OCI-M1 (cell line): Measurements from ENCODE around the gene NDUFS1.
"Not testable (repeated sequence)": the region's sequence is repeated elsewhere in the genome, so short reads cannot be mapped to it uniquely, and the experiment has no call there.

Source experiments
- DNase-seq: peaks from one replicate; lab custom pipeline; 2025; lab: John Stamatoyannopoulos, UW

NDUFS1 gene

GRCh38 chr2:206098471-206098870 lies 60.8 kb downstream of the NDUFS1 start:
- no peak for DNase-seq

GRCh38 chr2:206096876-206097275 lies 62.4 kb downstream of the NDUFS1 start:
- no peak for DNase-seq

- no peak for DNase-seq
Observed at GRCh38 chr2:206095536-206096332, 63.5 kb downstream of the NDUFS1 start.

DNA sequence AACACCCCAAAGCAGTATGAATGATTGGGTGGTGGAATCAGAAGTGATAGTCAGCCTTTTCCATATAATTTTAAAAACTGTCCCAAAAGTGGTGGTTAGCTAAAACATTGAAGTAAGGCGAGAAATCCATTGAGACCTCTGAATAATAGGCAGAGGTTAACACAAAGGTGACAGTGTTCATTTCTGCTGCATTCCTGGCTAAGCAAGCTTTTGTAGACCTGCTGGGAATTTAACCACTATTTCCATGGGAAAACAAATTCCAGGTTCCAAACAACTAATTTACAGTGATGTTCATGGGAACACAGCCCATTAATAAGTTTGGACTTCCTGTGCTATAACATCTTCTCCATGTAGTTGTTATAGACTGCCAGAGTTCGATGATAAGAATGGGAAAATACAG lies 66.9 kb downstream of the NDUFS1 start:
- no peak for DNase-seq

DNA sequence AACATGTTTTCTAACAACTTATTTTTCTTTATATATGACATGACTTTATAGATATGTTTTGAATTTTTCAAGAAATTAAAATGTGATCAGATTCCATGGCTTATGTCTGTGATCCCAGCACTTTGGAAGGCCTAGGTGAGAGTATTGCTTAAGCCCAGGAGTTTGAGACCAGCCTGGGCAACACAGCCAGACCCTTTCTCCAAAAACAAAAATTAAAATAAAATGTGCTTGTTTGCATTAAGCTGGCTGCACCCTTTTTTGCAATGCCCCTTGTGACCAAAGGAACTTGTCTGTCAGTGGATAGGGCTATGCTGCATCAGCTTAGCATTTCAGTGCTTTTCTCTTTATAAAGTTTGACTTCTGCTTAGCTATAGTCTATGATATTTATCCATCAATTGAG lies 71.0 kb downstream of the NDUFS1 start:
- no peak for DNase-seq

- peak; percentile 65 for DNase-seq
Observed at GRCh38 chr2:206086716-206087350, 72.4 kb downstream of the NDUFS1 start.

DNA sequence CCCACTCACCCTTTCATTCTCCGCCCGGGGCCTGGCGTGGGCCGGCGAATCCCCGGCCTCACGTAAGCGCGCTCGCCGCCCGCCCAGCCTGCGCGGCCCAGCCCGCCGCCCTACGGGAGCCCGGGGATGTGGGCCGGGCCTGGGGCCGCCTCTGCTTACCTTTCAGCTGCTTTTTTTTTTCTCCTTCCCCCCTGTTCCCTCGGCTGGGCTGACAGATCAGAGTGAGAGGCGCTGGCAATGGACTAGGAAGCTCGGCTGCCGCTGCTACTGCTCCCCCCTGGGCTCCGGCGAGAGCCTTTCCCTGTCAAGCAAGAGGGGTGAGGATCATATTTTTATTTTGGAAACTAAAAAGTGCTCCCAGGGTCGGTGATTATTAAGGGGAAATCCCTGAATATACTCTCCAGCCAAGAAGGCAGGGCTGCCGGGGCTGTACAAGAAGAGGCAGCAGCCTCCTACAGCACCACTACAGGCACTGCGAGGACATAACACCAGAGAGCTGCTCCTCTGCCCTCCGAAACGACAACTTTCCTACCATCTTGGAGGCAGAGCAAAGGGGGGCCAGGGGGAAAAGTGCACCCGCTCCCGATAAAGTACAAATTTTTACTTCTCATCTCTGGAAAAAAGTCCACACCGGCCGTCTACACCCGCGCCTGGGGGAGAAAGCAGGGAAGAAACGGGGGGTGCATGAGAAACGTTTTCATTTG lies 73.3 kb downstream of the NDUFS1 start, which contains the start of gene INO80D:
Gene INO80D, minus strand, starts transcription at position 433 of the 704 bp plus-strand sequence. CDS start 23,158 bp downstream, outside the sequence.
- peak; percentile 89 for DNase-seq

GRCh38 chr2:206084870-206085741 lies 74.1 kb downstream of the NDUFS1 start:
- DNase-seq, result peak; percentile 54

DNA sequence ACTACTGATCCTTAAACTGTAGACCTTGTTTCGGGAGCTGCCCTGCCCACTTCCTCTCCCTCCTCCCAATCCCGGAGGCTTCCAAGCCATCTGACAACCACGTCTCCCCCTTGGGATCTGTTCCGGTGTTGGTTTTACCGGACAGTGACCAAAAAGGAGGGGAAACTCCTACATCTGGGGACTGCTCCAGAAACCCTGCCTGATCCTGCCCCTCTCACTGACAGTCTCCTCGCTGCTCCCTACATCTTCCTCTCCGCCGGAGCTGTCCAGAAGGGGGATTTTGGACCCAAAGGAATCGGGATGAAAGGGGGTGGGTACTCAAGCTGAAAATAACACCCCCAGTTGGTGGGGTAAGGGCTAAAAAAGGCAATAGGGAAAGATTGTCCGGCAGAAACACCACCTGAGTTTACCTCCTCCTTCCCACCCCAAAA lies 74.8 kb downstream of the NDUFS1 start:
- peak; percentile 66 for DNase-seq

GRCh38 chr2:206083602-206084438 lies 75.4 kb downstream of the NDUFS1 start:
- DNase-seq, result peak; percentile 48

DNA sequence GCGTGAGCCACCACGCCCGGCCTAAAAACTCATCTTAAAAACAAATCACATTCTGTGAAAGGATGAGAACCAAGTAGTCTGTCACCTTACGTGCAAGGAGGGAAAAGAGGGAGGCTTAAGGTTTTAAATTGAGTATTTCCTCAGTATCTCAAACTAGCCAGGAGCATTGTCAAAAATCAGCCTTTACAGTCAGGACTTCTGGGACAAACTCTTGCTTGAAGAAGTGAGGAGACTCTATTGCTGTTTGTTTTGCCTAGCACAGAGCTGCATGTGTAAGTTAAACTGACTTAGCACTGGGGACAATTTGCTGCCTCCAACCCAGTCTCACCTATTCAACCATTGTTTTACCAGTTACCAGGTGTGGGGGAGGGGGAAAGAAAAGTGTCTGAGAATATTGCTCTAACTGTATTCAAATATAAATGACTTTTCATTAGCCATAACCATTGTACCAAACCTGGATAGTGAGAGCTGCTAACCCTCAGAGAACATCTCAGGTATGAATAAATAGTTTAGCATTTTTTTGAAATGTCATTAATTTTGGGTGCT lies 76.9 kb downstream of the NDUFS1 start:
- DNase-seq, result no peak

- DNase-seq, result no peak
Observed at GRCh38 chr2:206080927-206081326, 78.3 kb downstream of the NDUFS1 start.

GRCh38 chr2:206079699-206080465 lies 79.4 kb downstream of the NDUFS1 start:
- DNase-seq, result no peak

DNA sequence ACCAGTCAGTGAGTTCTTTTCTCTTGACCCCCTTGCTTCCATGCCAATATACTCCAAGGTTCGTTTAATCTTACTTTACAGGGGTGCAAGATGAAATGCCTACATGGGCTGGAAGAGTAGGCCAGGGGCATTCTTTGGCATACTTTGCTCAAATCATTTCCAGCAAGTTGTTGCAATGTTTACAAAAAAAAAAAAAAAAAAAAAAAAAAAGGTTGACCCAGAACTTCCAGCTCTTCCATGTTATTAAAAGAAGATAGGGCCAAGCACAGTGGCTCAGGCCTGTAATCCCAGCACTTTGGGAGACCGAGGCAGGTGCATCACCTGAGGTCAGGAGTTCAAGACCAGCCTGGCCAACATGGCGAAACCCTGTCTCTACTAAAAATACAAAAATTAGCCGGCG lies 81.4 kb downstream of the NDUFS1 start:
- DNase-seq, result not testable (repeated sequence)

DNA sequence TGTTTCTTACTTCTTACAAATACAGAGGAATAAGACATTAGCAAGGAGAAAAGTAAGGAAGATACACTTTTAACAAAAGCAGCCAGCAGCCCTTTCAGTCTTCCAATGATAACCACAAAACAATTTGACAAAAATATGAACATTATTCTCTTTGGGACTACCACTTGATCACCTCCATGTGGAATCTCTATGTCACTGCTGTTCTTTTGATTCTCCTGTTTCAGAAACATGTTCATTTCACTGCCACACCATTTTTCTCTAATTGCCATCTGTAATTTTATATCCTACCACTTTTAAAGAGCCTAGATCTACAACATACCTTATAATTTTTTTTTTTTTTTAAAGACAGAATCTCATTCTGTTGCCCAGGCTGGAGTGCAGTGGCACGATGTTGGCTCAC lies 84.1 kb downstream of the NDUFS1 start:
- DNase-seq, result peak; percentile 8

- DNase-seq, result no peak
Observed at GRCh38 chr2:206071807-206072206, 87.4 kb downstream of the NDUFS1 start.

GRCh38 chr2:206069417-206069816 lies 89.8 kb downstream of the NDUFS1 start:
- peak; percentile 58 for DNase-seq

DNA sequence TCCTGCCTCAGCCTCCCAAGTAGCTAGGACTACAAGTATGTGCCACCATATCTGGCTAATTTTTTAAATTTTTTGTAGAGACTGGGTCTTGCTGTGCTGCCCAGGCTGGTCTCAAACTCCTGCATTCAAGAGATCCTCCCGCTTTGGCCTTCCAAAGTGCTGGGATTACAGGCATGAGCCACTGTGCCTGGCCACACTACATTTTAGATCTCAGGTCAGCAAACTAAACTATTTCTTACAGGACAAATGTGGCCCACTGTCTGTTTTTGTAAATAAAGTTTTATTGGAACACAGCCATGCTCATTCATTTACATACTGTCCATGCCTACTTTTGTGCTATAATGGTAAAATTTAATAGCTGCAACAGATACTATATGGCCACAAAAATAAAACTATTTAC lies 91.0 kb downstream of the NDUFS1 start:
- no peak for DNase-seq
